Bronchial smooth muscle cell (primary cell): ENCODE data around the gene TIGAR. TPM values are rescaled to one million over a fixed set of nuclear protein-coding genes. Genes with fewer than 3 reads are reported as not detected.

Experiments
- total RNA-seq: library from RNA; depleted of rRNA; stranded (reverse); fragments of >200 nt; gene quantifications from 2 replicates; pipeline ENCODE4 v1.2.1, GENCODE V29; 2014

TIGAR gene, protein sequence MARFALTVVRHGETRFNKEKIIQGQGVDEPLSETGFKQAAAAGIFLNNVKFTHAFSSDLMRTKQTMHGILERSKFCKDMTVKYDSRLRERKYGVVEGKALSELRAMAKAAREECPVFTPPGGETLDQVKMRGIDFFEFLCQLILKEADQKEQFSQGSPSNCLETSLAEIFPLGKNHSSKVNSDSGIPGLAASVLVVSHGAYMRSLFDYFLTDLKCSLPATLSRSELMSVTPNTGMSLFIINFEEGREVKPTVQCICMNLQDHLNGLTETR
- 4.5 and 9.3 TPM in 2 replicates for total RNA-seq

DNA sequence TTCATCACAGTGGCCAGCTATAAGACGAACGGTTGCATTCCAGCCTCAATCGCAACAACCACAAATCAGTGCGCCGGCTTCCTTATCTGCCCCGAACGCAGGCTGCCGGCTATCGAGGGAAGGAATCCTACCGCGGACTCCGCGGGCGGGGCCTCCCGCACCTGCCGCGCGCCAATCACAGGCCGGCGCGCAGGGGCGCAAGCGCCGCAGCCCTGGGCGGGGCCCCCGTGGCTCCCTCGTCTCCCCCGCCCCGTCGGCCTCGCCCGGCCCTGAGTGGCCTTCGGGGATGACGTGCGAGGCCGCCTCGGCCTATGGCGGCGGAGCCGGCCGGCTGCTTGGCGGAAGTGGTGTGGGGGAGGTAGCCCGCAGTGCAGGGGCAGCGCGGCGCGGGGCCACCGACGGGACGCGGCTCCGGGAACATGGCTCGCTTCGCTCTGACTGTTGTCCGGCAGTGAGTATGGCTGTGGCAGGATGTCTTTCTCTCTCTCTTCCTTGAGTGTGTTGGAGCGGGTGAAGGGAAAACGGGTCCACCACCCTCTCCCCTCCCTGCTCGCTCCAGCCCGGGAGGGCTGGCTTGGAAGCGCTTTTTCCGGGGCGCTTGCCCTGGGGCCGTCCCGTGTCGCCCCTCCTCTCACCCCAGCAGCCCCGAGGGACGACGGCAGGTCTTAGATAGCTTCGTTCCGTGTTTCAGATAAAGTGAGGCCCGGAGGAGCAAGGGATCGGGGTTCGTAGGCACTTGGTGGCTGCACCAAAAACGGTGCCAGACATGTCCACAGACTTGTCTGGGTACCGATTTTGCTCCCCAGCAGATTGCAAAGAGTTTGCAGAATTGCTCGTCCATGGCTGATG lies at the start of gene TIGAR:
Gene TIGAR (plus strand): TSS at position 361 of the 849 bp plus-strand sequence. CDS start 59 bp downstream, at position 420.

GRCh38 chr12:4273652-4274395 lies 47.2 kb upstream of the TIGAR start, which contains the start of gene CCND2:
TSS of gene CCND2 (plus strand) at chr12:4273762. CDS start at chr12:4274041, 279 bp downstream.

DNA sequence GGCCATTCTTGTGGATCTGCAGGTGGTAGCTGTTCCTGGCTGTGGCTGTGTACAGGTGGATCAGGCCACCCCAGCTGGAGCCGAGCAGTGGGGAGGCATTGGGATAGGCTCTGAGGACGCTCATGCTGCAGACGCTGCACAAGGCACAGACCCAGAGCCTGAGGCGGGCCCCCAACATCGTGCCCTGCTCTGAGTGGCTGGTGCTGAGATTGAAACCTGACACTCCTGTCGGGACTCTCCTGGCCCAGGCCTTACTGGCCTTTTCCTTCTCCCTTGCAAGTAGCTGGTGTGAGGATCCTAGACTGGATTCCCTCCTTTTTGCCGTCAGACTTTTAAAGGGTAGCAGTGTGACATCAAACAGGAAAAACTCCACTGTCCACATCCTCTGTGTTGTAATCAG lies 58.4 kb downstream of the TIGAR start, which contains the start of gene FGF23:
Gene FGF23 (minus strand): TSS at position 308 of the 400 bp plus-strand sequence. CDS start 130 bp downstream, at position 178.

Other genes with a start within 250 kb of the TIGAR start
- gene CCND2, start 47.5 kb upstream of the TIGAR start, total RNA-seq, result 14.9 and 37.0 TPM in 2 replicates
- under 0.01 TPM in 1 of 2 replicates, not detected in the other for gene FGF23, start 58.5 kb downstream of the TIGAR start, total RNA-seq
- not detected in 2 replicates for gene FGF6, start 124.6 kb downstream of the TIGAR start, total RNA-seq
- 0.43 and 1.6 TPM in 2 replicates for gene RAD51AP1, start 217.7 kb downstream of the TIGAR start, total RNA-seq
- gene DYRK4, start 241.0 kb downstream of the TIGAR start, total RNA-seq, result 43.4 and 62.3 TPM in 2 replicates